NT2/D1 (cell line): ENCODE results near the gene YWHAH.

ENCODE experiments used
- SUZ12 ChIP-seq: IDR thresholded peaks from 2 replicates; pipeline ENCODE4 v1.6.1; 2011; ENCODE audit not compliant: insufficient read length, insufficient read depth; ENCODE audit errors: extremely low read depth
- YY1 ChIP-seq: IDR thresholded peaks from 2 replicates; pipeline ENCODE4 v1.6.1; 2011; ENCODE audit not compliant: insufficient read length, insufficient read depth
- ZNF274 ChIP-seq: IDR thresholded peaks from 2 replicates; pipeline ENCODE4 v1.6.1; 2011; ENCODE audit warnings: mild to moderate bottlenecking, low read depth, low read length

DNA sequence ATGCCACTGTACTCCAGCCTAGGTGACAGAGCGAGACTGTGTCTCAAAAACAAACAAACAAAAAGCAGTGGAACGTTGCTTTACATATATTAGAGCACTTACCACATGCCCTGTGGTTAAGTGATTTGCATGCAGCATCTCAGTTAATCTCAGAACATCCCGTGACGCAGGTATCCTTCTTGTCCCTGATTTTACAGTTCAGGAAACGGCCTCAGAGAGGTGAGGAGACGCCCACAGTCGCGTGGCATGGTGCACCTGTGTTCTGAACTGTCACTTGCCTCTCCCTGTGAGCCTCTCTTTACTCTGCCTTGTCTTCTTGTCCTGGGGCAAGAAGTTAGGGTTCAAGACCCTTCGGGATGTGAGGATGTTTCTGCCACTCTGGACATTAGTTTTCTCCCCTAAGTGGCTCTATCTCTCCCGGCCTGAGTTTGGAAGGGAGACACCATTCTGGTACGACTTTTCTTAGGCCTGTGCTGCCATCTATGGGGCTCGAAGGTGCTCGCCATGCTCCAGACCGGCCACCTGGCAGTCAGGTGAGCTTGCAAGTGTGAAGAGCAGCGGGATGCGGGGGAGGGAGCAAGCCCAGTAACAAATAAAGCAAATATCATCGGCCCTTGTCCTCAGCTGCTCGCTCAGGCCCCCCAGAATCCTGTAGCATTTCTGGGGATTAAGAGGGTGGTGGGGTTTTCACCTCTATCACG is 25.6 kb downstream of the YWHAH start:
- TF ChIP-seq SUZ12 (no peak), ZNF274 (no peak), YY1 (no peak)
